COR-L47 (cell line): Measurements from ENCODE around the gene PRELP.

Source experiments
- DNase-seq: peaks from one replicate; lab custom pipeline; 2025; lab: John Stamatoyannopoulos, UW

PRELP gene

GRCh38 chr1:203525685-203526084 lies 50.1 kb downstream of the PRELP start:
- DNase-seq = no peak

GRCh38 chr1:203526130-203526529 lies 50.5 kb downstream of the PRELP start:
- no peak for DNase-seq

GRCh38 chr1:203526572-203526971 lies 51.0 kb downstream of the PRELP start:
- DNase-seq = no peak

GRCh38 chr1:203527013-203527412 lies 51.4 kb downstream of the PRELP start:
- no peak for DNase-seq

GRCh38 chr1:203528063-203528462 lies 52.5 kb downstream of the PRELP start:
- DNase-seq = no peak

GRCh38 chr1:203528976-203529835 lies 53.6 kb downstream of the PRELP start:
- no peak for DNase-seq

- no peak for DNase-seq
These were observed 55.5 kb downstream of the PRELP start for GRCh38 chr1:203531063-203531462.

GRCh38 chr1:203534012-203534411 lies 58.4 kb downstream of the PRELP start:
- DNase-seq = no peak

- DNase-seq = no peak
These were observed 58.9 kb downstream of the PRELP start for GRCh38 chr1:203534526-203534925.

- no peak for DNase-seq
These were observed 61.0 kb downstream of the PRELP start for GRCh38 chr1:203536575-203536974.

GRCh38 chr1:203536980-203537455 lies 61.4 kb downstream of the PRELP start:
- DNase-seq = no peak

- DNase-seq = no peak
These were observed 62.3 kb downstream of the PRELP start for GRCh38 chr1:203537806-203538464.

GRCh38 chr1:203538726-203539125 lies 63.1 kb downstream of the PRELP start:
- DNase-seq = no peak

GRCh38 chr1:203539831-203540546 lies 64.4 kb downstream of the PRELP start:
- DNase-seq = no peak
